Lower lobe of right lung (tissue), 2 donors: ENCODE data around the gene SLC13A1. TPM values are rescaled to one million over a fixed set of nuclear protein-coding genes. Genes with fewer than 3 reads are reported as not detected.

Experiments used
- ATAC-seq, 2 donors: fragments of 200-7000 bp; cut with Tn5 transposase; one replicate each; pipeline ENCODE4 v1.9.1; 2020 to 2022; ENCODE audit warnings: mild to moderate bottlenecking in 2 of 2, moderate library complexity in 2 of 2
- DNase-seq: peaks from one replicate; pipeline ENCODE4 v3.0.0-alpha.2; 2020
- H3K27ac ChIP-seq: fragments of 200-600 bp; one replicate; pipeline ENCODE4 v1.8.0; 2022
- H3K27me3 ChIP-seq: fragments of 200-600 bp; one replicate; pipeline ENCODE4 v1.8.0; 2022; ENCODE audit warnings: low read depth
- H3K36me3 ChIP-seq: fragments of 200-600 bp; one replicate; pipeline ENCODE4 v1.8.0; 2022; ENCODE audit warnings: mild to moderate bottlenecking
- H3K4me1 ChIP-seq: fragments of 200-600 bp; one replicate; pipeline ENCODE4 v1.8.0; 2022
- H3K4me3 ChIP-seq: fragments of 200-600 bp; one replicate; pipeline ENCODE4 v1.8.0; 2022; ENCODE audit warnings: mild to moderate bottlenecking
- H3K9me3 ChIP-seq: fragments of 200-600 bp; one replicate; pipeline ENCODE4 v1.8.0; 2022
- CTCF ChIP-seq: fragments of 200-600 bp; IDR thresholded peaks from one replicate; pipeline ENCODE4 v1.8.0; 2022; ENCODE audit warnings: antibody characterized with exemption, mild to moderate bottlenecking
- intact Hi-C: fragments of 100-400 bp; cut with DNase I; formaldehyde crosslinking; loops from one replicate; pipeline ENCODE4 v1.11.0; 2022
- long read RNA-seq: library from polyadenylated mRNA; unstranded; transcript quantifications from one replicate; pipeline ENCODE4 v2.0.0, GENCODE V29; 2021
- total RNA-seq: library from RNA; stranded (reverse); fragmentation: NEBNext Ultra II Directional; extraction: Animal tissue kit (Norgen Biotek cat#: 25700); gene quantifications from one replicate; pipeline ENCODE4 v1.2.1, GENCODE V29; 2021
- donor health status: DM: no; HTN: yes; CAD: no; lungs with severe emphysema.

Gene SLC13A1, protein sequence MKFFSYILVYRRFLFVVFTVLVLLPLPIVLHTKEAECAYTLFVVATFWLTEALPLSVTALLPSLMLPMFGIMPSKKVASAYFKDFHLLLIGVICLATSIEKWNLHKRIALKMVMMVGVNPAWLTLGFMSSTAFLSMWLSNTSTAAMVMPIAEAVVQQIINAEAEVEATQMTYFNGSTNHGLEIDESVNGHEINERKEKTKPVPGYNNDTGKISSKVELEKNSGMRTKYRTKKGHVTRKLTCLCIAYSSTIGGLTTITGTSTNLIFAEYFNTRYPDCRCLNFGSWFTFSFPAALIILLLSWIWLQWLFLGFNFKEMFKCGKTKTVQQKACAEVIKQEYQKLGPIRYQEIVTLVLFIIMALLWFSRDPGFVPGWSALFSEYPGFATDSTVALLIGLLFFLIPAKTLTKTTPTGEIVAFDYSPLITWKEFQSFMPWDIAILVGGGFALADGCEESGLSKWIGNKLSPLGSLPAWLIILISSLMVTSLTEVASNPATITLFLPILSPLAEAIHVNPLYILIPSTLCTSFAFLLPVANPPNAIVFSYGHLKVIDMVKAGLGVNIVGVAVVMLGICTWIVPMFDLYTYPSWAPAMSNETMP
- total RNA-seq = not detected
- long read RNA-seq = 0 reads

DNA sequence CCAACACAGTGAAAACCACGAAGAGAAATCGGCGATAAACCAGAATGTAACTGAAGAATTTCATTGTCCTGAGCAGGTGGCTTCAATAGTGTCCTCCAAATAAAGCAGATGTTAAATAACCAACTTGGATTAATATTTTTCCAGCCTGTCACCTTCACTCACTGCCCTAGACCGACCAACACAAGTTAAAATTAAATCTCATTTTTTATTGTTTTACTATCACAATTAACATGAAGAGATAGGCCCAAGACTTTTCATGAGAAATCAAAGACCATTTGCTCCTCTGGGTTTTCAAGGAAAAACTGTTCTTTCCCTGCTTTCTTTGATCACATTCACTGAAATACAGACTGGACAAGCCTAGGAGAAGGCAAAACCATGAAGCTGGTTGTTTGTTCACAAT lies at the start of gene SLC13A1:
SLC13A1 (minus strand) TSS at position 87 of the 400 bp plus-strand sequence; CDS start at position 64, 23 bp downstream.
- TF ChIP-seq CTCF = no peak
- Histone ChIP-seq H3K9me3 (no peaks in the 10 kb centered on the region), H3K27me3 (no peaks in the 10 kb centered on the region), H3K27ac (no peak within 1 kb of the TSS), H3K4me3 (no peak within 1 kb of the TSS), H3K36me3 (no peaks in the 10 kb centered on the region), H3K4me1 (no peaks in the 10 kb centered on the region)
- no peak for DNase-seq
- no peak for ATAC-seq
- intact Hi-C loops = no loop called here

DNA sequence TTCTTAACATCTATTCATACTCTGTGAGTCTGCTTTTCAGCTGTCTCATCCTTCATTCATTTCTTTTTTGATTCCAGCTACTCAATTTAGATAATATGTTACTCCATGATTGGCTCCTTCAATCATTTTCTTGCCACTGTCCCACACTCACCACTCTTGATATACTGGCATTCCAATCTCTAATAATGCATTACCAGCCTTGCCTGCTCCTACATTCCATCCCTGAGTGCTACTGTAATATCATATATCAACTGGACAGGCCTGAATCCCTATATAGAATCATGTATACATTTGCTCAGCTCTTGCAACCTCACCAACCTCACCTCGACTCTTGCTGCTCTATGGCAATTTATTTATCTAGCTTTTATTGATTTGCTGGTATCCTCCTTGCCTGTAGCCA lies 45.0 kb upstream of the SLC13A1 start:
- ATAC-seq (no peak), DNase-seq (no peak)
- Histone ChIP-seq H3K4me1 (no peaks in the 10 kb centered on the region), H3K9me3 (no peaks in the 10 kb centered on the region), H3K27ac (no peak overlapping the region), H3K27me3 (no peaks in the 10 kb centered on the region), H3K36me3 (no peaks in the 10 kb centered on the region), H3K4me3 (no peak overlapping the region)
- intact Hi-C loops = no loop called here
- TF ChIP-seq CTCF = no peak

- Histone ChIP-seq H3K4me1 (no peaks in the 10 kb centered on the region), H3K27me3 (no peaks in the 10 kb centered on the region), H3K36me3 (no peaks in the 10 kb centered on the region), H3K4me3 (no peak overlapping the region), H3K9me3 (no peaks in the 10 kb centered on the region), H3K27ac (no peak overlapping the region)
- no peak for TF ChIP-seq CTCF
- ATAC-seq (no peak), DNase-seq (no peak)
- intact Hi-C loops = no loop called here
These were observed 42.8 kb upstream of the SLC13A1 start for GRCh38 chr7:123242467-123243092.

GRCh38 chr7:123241809-123242208 lies 42.0 kb upstream of the SLC13A1 start:
- Histone ChIP-seq H3K27me3 (no peaks in the 10 kb centered on the region), H3K36me3 (no peaks in the 10 kb centered on the region), H3K9me3 (no peaks in the 10 kb centered on the region), H3K27ac (no peak overlapping the region), H3K4me1 (no peaks in the 10 kb centered on the region), H3K4me3 (no peak overlapping the region)
- DNase-seq (no peak), ATAC-seq (no peak)
- intact Hi-C loops = no loop called here
- no peak for TF ChIP-seq CTCF

- H3K27ac ChIP-seq = no peak overlapping the region
- no peaks in the 10 kb centered on the region for H3K36me3 ChIP-seq
- H3K4me3 ChIP-seq = no peak overlapping the region
- DNase-seq (no peak), ATAC-seq (no peak)
- no peak for TF ChIP-seq CTCF
- intact Hi-C loops = no loop called here
- H3K9me3 ChIP-seq = no peaks in the 10 kb centered on the region
- no peaks in the 10 kb centered on the region for H3K27me3 ChIP-seq
- H3K4me1 ChIP-seq = no peaks in the 10 kb centered on the region
These were observed 31.5 kb upstream of the SLC13A1 start for GRCh38 chr7:123231021-123232000.
